ENCODE results near the gene KCNK17.

Gene KCNK17

DNA sequence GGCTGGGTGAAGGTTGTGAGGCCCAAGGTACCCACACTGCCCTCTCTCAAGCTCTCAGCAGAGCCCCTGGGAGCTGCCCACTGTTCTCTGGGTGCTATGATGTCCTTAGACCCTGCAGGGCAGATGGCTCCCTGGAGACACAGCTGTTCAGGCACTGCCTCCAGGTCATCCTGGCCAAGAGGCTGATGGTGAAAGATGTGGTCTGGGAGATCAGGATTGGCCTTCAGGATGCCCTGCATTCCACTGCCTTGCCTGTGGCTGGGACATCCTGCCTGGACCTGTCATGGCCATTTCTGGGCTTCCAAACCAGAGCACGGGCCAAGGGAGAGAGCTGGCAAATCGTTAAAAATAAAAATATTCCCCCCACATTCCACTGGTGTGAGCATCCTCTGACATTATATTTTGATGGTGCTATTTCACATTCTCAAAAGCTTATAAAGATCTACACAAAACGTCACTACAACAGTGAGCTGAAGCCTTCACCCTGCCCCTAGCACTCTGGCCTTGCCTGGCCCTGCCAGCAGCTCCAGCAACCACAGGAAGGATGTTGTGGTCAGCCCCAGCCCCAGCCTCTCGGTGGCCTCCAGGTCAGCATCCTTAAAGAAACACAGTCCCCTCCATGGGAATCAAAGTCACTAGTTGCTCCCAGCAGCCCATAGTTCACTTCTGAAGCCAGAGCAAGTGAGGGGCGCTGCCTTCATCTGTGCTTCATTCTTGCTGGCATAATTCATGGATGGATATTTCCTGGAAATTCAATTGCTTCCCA lies 21.7 kb upstream of the KCNK17 start:
- DNase-seq, result peak in 1 of 5 donors; percentile 35

DNA sequence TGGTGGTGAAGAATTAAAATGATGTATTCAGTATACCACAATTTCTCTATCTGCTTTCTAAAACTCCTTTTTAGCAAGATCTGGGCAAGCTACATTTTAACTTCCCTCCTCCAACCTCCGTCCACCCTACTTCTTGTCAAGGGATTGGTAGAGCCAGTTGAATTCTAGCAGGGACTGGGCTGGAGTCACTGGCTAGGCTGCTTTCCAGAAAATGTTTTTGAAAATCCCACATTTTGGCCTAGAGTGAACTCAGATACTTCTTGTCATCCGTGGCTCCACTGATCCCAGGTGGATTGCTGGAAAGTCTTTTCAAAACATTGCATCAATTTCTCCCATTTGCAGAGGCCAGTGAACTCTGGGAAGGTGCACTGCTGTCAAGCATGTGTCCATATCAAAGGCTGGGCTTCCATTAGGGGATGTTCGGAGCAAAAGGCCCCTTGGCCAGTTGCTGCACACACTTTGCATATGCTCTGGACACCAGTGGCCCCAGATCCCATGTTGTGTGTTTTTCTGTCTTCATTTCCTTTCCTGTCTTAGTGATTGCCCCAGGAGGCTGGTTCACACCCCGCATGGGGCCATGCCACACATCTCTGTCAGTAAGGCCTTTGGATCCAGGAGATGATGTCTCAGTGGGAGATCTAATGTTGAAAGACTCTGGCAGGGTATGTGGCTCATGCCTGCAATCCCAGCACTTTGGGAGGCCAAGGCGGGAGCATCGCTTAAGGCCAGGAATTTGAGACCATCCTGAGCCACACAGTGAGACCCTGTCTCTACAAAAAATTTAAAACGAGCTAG lies 19.6 kb upstream of the KCNK17 start:
- DNase-seq, result no peak

DNA sequence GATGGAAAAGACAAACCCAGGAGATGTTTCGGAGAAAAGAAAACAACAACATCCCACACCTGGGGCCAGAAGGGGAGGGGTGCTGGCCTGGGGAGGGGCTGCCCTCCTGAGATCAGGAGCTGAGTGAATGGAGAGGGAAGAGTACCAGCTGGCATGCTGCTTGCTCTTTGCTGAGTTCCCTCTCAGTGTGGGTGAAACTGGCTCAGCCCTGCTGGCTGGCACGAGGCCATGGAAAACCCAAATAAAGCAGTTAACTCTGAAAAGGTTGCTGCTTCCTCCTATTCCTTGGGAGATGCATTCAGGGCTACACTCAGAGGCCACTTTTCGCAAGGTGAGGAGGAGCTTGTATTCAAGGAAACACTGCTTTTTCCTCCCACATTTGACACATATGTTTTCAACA lies 16.3 kb upstream of the KCNK17 start:
- no peak for DNase-seq

DNA sequence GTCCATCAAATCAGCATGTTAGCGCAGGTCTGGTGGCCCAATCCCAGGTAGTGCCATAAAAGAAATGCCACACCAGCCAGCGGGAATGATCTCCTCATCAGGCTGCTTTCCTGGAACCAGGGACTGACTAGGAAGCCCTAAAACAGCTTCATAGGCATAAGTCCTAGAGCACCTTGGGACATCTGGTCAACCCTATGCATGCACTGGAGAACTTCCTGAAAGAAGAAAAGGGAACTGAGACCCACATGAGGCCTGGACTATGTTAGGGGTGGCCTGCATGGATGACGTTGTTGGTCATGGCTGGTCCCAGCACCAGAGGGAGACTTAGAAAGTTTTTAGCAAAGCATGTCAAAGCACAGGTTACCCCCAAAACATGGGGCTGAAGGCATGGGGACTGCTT lies 15.8 kb upstream of the KCNK17 start:
- no peak for DNase-seq

DNA sequence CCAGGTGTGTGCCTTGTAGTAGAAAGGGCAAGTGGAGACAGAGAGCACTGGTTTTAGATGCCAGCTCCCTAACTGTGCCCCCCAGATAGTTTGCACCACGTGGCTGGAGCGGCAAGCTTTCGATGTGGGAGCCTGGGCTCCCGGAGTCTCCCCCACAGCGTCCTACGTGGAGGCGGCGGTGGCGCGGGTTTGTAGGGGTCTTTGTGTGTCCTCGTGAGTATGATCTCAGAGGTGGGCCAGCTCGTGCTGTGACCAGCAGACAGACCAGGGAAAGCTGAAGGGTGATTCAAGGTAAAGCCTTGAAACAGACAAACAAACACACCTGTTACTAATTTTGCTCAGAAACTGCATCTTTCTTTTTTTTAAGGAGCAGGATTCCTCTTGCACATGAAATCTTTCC lies 13.8 kb upstream of the KCNK17 start:
- DNase-seq, result no peak

DNA sequence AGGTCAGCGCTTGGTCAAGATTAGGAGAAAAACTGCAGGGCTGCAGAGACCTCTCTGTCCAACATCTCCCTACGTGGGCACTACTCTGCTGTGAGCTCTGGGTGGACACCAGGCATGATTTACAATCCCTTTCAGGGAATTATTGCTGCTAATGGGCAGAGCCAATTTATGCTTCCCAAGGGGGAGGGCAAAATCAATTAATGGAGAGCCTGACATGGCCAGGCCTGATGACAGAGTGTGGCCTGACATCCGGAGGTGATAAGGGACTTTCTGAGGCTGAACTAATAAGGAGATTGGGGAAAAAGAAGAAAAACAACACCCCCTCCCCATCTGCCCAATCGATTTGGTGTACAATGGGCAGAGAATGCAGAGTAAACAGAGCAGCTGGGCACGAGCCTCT lies 13.3 kb upstream of the KCNK17 start:
- no peak for DNase-seq

DNA sequence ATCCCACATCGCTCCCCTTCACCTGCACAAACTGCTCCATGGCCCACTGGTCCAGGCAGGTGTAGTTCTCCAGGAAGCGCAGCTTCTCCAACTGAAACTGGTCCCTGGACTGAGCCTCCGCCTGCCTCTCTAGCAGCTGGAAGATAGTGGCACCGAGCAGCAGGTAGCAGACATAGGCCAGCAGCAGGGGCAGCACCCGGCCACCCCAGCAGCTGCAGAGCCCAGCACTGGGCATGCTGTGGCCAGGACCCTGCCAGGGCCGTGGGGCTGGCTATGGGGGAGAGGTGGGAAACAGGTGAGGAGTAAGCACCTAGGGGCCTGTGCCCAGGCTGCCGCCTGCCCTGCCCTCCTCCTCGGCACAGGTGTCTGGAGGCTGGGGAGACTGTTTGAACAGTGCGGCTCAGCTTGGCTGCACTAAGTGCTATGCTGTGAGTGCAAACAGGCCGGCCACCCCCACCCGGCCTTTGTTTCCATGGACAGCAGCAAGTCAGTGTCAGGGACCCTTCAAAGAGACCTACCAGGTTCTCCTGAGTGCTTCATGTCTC lies 8.2 kb upstream of the KCNK17 start, which contains the start of gene KCNK16:
TSS of gene KCNK16 (minus strand) at position 397 of the 545 bp plus-strand sequence. CDS start at position 235, 162 bp downstream.
- DNase-seq, result no peak

DNA sequence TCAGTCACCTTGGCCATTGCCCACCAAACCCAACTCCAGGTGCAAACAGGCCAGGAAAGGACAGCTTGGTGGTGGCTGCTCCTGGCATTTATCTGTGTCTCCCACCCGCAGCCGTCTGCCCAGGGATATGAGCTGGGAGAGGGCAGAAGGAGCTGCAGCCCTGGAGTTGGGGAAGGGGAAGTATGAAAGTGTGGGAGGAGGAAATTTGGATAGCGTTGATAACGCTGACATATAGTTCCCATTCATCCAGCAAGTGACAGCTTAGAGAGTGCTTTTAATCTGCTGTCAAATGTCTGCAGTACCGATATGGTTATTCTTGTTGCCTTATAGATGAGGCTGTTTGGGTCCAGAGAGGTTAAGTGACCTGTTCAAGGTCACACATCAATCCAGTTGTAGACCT lies 7.5 kb upstream of the KCNK17 start:
- no peak for DNase-seq

DNA sequence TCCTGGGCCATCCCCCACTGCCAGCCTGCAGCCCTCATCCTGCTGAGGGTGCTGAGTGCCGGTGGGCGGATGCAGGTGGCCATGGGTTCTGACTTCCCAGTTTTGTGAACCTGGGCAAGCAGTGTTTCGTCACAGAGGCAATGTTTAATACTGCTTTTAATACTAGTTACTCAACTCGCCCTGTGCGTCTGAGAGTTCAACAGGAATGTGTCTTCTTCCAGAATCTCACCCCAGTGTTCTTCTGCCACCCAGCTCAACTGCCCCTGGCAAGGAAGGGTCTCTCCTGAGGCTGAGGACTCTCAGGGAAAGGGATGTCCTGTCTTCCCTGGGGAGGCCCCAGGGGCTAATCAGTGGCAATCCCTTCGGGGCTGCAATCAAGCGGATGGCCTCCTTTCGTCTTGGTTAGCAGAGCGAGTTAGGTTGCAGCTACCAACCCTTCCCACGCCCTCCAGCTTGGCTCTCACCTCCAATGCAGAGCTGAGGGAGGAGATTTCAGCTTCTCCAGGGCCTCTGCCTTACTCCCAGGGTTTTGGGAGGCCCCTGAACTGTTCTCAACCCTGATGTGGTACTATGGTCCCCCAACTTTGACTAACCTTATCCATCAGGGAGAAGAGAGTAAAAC lies 6.3 kb upstream of the KCNK17 start:
- no peak for DNase-seq

DNA sequence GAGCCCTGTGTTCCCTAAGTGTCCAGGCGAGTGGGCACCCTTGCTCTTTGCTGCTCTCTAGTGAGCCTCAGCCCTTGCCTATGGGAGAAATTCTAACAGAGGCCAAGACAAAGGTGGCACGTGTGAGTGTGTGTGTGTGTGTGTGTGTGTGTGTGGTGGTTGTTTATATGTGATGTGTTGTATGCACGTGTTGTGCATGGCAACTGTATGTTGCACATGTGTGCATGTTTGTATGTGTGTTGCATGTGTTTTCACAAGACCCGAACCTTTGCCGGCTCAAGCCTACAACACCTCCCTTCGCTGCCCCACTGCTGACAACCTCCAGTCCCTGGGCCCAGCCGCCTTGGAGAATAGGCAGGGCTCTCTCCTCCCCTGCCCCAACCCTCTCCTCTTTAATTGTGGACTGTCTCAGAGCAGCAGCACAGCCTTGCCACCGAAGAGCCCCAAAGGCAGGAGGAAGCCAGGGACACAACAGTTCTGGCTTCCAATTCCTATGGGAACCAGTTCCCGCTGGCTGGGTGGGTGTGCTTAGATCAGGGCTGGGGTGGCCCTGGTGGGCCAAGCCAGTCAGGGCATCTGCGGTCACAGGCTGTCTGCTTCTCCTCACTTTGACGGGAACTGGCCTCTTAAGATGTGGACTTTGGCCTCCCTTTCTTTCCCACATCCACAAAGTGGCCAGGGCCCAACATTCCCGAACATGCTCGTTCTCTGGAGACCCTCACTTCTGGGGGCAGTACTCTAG lies 5.6 kb upstream of the KCNK17 start:
- DNase-seq, result no peak

DNA sequence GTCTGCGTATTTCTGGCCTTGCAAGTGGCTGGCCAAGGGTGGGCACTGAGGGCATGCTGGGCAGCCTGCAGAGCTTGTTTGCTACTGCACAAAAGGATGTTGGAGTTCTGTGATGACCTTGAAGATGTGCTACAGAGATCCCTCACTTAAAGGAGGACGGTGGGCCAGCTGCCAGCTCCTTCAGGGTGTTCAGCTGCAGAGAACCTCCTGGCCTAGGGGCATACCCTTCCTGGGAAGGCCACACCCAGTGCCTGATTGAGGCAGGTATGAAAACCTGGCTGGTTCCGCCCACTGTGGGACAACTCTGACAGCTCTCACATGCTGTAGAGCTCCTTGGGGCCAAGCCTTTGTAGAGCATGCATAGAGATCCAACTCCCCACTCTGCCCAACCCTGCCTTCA lies 3.0 kb upstream of the KCNK17 start:
- DNase-seq, result no peak

DNA sequence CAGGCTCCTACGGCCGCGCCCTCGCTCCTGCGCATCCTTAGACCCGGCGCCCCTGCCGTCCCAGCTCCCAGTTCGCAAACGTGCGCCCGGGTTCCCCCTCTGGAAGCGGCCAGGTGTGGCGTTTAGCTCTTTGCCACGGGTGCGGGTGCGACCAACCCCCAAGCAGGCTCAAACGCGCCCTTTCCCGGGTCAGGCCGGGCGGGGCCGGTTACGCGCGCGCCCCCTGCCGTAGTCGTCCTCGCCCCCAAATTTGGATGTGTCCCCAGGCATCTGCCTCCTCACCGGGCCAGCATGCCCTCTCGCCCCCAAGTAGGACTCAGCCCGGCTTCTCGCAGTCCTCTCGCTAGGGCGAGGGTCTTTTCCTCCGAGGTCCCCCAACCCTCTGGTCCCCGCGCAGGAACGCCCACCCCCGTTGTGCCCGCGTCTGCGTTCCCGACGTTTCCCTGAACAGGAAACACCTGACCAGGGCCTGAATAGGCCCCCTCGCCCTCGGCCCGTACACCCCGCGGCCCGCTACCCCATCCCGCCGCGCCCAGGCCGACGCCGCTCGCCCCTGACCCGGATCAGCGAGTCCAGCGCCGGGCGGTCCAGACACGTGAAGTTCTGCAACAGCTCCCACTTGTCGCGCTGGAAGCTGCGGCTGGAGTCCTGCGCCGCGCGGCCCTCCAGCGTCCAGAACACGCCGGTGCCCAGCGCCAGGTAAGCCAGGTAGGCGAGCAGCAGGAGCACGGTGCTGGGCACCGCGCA lies 520 bp downstream of the KCNK17 start:
- DNase-seq, result no peak

DNA sequence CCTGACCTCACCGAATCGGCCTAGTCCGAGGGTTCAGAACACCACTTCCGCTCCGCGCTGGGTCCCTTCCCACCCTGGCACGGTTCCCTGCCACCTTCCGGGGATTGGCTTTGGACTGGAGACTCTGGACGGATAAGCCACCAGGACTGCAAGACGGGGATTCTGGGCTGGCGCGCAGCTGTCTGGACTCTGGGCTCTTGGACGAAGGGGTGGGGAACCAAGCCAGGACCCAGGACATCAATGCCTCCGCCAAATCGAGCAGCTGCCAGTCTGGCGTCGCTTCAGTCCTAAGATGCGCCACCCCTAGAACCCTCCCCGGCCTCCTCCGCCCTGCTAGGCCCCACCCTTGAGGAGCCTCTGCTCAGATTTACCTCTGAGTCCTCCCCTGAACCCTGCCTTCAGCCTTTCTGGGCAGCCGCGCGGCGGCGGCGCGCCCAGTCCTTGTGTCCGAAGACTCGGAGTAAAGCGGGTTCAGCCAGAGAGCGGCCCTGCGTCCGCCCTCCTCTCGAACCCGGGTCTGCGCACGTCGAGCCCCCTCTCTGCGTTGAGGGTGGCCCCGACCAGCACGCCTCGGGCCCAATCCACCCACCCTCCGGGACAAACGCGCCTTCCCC lies 1.2 kb downstream of the KCNK17 start:
- DNase-seq, result no peak

DNA sequence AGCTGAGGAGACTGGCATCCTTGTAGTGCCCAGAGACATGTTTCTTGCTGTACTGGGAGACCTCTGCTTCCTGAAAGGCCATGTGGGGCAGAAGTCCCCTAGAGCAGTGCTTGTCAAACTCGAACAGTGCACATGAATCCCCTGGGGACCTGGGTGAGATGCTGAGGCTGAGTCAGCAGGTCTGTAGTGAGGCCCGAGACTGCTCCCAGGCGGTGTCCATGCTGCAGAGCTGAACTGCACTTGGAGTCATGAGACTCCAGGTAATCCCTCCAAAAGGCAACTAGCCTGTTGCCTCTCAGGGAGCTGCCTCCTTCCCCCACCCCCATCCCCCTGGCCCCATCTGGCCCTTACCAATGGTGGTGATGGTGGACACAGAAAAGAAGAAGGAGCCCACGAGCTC lies 3.7 kb downstream of the KCNK17 start:
- DNase-seq, result no peak

DNA sequence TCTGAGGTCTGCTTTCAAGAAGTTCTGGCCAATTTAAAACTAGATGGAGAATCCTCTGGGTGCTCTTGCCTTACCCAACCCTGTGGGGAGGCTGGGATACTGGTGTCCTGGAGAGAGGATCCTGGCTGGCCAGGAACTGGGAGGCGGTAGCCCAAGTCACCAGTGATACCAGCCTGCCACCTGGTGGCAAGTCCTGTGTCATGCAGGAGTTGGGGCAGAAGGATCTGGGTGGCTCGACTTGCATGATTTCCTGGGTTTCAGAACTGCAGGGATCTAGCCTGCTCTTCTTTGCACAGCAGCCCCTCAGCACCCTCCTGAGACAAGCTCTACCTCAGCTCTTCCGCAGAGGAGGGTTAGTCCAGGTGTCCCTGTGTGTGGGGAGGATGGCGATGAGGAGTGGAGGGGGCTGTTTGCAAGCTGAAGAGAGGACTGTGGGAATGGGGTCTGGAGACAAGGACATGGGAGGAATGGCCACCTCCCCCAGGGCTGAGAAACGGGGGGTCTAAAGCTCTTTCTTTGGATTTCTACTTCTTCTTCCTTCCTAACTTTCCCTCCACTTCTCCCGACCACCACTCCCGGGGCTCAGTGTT lies 4.2 kb downstream of the KCNK17 start:
- peak in 4 of 5 donors; percentile 17 to 45 (median 32) for DNase-seq

DNA sequence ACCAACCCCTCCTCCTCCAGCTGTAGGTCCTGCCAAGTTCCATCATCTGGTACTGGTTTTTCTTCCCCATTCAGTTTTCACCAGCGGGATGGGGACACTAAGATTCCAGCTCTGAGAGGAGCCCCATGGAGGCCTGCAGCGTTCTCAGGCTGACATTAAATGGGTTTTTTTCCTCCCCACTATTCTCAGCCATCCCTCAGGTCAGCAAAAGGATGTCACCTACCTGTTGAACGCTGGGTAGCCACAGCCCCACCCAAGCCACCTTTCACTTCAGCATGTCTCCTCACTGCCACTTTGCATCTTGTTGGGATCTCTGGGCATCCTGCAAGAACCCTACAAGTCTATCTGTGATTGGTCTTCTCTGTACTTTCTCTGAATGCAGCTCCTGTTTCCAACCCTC lies 6.8 kb downstream of the KCNK17 start:
- DNase-seq, result no peak

DNA sequence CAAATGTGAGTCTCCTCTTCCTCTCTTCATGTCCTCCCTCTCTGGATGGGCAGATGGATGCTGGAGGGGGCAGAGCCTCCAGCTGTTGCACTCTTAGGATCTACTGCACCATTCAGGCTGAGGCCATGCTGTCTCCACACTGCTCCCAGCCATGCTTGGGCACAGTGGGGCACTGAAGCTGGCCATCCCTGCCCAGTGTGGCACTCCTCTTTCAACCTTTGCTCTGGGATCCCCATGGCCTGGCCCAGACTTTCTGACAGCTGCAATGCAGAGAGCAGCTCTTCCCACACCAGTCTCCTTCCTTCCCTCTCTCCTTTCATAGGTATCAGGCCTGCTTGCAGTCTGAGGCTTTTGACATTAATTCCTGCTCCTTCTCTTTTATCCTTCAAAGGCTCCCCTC lies 9.3 kb downstream of the KCNK17 start:
- no peak for DNase-seq

DNA sequence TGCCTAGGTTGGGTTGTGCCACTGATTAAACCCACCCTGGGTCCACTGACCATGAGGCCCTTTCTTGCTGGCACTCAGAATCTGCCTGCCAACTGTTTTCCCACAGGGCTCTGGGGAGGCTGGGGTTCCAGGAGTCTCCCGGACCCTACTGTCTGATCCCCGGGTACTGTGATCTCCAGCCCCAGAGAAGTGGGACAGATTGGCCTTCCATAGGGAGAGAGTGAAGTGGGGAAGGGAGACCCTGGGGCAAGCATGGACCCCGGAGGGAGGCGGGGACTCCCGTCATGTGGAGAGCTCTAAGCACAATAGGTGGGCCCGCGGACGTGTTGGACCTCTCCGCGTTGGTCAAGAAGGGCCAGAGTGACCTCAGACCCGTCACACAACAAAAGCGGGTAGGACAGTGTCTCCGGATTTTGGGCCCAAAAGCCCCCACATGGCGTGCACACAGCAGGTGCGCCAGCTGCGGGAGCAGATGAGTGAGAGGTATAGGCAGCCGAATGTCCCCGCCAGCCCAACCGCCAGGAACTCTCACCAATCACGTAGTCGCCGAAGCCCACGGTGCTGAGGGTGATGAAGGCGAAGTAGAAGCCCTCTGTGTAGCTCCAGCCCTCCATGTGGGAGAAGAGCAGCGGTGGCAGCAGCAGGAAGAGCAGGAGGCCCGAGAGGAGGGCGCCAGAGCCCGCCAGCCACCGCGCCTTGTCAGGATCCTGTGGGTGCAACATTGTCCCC lies 10.6 kb downstream of the KCNK17 start:
- no peak for DNase-seq

DNA sequence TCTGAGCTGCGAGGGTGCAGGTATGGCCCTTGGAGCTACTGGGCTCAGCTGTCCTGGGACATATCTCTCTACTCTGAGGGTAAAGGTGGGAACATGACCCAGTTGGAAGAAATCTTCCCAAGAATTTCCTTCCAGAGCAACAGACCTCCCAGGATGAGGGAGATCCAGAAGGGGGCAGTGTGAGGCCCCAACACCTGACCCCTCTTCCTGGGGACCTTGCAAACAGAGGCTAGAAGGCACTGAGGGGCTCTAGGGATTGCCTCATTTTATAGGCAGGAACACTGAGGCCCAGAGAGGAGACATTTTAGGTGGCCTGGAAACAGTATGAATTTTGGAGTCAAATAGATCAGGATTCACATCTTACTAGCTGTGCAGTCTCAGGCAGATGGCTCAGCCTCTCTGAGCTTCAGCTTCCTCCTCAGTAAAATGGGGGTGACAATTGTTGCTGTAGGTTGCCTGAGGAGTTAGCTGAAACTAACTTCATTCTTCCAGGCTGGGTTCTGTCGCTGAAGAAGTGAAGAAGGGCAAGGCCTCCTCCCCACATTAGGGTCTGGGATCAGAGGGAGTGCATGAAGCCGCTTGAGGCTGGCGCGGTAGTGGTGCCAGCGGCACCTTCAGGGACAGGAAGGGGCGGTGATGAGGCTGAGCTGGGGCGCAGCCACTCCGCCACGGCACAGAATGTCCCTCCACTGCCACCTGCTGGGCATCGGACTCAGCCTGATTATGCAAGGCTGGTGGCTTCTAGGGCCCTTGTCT lies 11.4 kb downstream of the KCNK17 start:
- peak; percentile 64 to 84 (median 68) for DNase-seq

DNA sequence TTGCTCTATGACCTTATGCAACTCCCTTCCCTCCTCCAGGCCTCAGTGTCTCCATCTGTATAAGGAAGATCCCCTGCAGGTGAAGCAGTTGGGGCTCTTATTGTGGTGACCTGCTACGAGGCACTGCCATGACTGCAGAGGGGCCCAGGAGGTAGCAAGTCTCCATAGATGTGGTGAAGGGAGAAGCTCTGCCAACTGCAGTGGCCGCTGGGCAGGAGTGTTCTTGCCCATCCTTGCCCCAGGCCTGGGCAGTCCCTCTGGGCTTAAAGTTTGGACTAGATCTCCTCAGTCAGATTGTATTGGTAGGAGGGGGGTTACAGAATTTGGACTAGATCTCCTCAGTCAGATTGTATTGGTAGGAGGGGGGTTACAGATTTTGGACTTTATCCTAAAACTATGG lies 12.2 kb downstream of the KCNK17 start:
- no peak for DNase-seq
